Ishikawa (cell line): ENCODE results near the gene GSK3A.

Source experiments
- EGR1 ChIP-seq: IDR thresholded peaks from 2 replicates; pipeline ENCODE4 v1.6.1; 2012
- EP300 ChIP-seq: IDR thresholded peaks from 2 replicates; pipeline ENCODE4 v1.6.1; 2012; ENCODE audit warnings: borderline replicate concordance

- no peak for TF ChIP-seq EGR1
- no peak for TF ChIP-seq EP300
Measured at GRCh38 chr19:42206871-42207755, 35.3 kb downstream of the GSK3A start.
